IPS-18a (cell line): ENCODE data around the gene TMPRSS4.

Source experiments
- H3K27ac ChIP-seq: one replicate; pipeline ENCODE4 v1.5.1; 2013; ENCODE audit warnings: low read length
- H3K27me3 ChIP-seq: one replicate; pipeline ENCODE4 v1.6.1; 2013; ENCODE audit warnings: mild to moderate bottlenecking, low read length; ENCODE audit not compliant: control insufficient read depth, insufficient read depth
- H3K36me3 ChIP-seq: one replicate; pipeline ENCODE4 v1.6.1; 2013; ENCODE audit warnings: low read depth, low read length; ENCODE audit not compliant: control insufficient read depth
- H3K4me1 ChIP-seq: one replicate; pipeline ENCODE4 v1.6.1; 2013; ENCODE audit warnings: low read depth, low read length; ENCODE audit not compliant: control insufficient read depth
- H3K4me3 ChIP-seq: one replicate; pipeline ENCODE4 v1.5.1; 2013; ENCODE audit warnings: low read length
- H3K9ac ChIP-seq: one replicate; pipeline ENCODE4 v1.6.1; 2013; ENCODE audit warnings: mild to moderate bottlenecking, low read length, moderate library complexity
- H3K9me3 ChIP-seq: one replicate; pipeline ENCODE4 v1.6.1; 2013; ENCODE audit warnings: low read depth, low read length; ENCODE audit not compliant: control insufficient read depth

The TMPRSS4 gene

DNA sequence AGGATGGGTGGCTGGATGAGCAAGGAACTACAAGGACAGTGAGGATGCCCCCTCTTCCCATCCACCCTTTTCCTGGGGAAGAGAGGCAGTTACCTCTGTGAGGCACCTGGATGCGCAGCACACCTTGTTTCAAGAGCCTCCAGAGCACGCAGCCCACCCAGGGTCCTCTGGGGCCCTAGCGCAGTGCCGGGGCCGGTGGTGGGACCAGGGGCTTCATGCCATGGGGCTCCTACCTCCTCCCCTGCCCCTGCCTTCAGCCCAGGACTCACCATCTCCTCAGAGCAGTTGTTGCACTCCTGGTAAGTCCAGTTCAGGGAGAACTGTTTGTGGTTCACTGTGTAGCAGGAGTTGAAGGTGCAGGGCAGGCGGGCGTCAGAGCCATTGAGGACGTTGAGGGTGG lies 91.4 kb downstream of the TMPRSS4 start:
- Histone ChIP-seq H3K9ac (no peak overlapping the region), H3K27me3 (peaks cover 64% of the 10 kb centered on the region), H3K4me3 (no peak overlapping the region), H3K9me3 (no peaks in the 10 kb centered on the region), H3K36me3 (no peaks in the 10 kb centered on the region), H3K4me1 (peaks cover 9% of the 10 kb centered on the region), H3K27ac (no peak overlapping the region)

GRCh38 chr11:118168751-118169150 lies 91.9 kb downstream of the TMPRSS4 start:
- Histone ChIP-seq H3K27ac (no peak overlapping the region), H3K9ac (no peak overlapping the region), H3K4me3 (no peak overlapping the region), H3K9me3 (no peaks in the 10 kb centered on the region), H3K27me3 (peaks cover 68% of the 10 kb centered on the region), H3K36me3 (no peaks in the 10 kb centered on the region), H3K4me1 (peaks cover 9% of the 10 kb centered on the region)

DNA sequence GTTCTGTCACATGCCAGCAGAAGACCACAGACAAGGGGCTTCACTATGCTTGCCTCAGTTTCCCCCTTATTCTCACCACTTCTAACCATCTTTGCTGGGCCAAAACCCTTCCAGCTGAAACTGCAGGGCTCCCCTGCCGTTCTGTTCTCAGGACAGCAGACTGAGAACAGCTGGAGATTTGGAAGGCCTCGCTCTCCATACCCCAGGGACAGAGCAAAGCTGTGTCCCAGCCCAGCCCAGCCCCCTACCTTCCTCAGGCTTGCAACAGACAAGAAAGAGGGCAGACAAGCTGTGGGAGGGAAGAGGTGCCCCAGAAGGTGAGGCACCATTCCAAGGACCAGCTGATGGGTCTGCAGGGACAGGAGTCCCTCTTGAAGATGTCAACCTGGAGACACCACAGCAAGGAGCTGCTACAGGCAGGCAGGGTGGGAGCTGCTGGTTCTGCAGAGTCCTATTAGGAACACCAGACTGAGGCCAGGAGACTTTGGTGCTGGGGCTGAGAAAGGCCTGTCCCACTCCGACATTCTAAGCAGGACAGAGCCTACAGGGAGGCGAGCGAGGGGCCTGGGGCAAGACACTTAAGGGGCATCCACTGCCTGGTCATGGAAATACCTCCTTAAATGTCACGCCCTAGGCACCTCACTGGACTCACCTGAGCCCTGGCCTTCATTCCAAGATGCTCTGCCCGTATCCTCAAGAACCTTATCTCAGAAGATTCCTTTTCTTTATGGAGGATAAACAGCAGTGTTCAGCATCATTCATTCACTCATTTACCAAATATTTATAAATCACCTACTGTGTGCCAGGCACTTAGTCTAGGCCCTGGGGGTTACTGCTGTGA lies 92.6 kb downstream of the TMPRSS4 start:
- Histone ChIP-seq H3K9me3 (no peaks in the 10 kb centered on the region), H3K36me3 (no peaks in the 10 kb centered on the region), H3K9ac (no peak overlapping the region), H3K27ac (no peak overlapping the region), H3K4me3 (no peak overlapping the region), H3K27me3 (peaks cover 75% of the 10 kb centered on the region), H3K4me1 (peaks cover 9% of the 10 kb centered on the region)

GRCh38 chr11:118170231-118170630 lies 93.4 kb downstream of the TMPRSS4 start:
- Histone ChIP-seq H3K9ac (no peak overlapping the region), H3K9me3 (no peaks in the 10 kb centered on the region), H3K27me3 (peaks cover 82% of the 10 kb centered on the region), H3K36me3 (no peaks in the 10 kb centered on the region), H3K4me1 (peaks cover 16% of the 10 kb centered on the region), H3K4me3 (no peak overlapping the region), H3K27ac (no peak overlapping the region)

DNA sequence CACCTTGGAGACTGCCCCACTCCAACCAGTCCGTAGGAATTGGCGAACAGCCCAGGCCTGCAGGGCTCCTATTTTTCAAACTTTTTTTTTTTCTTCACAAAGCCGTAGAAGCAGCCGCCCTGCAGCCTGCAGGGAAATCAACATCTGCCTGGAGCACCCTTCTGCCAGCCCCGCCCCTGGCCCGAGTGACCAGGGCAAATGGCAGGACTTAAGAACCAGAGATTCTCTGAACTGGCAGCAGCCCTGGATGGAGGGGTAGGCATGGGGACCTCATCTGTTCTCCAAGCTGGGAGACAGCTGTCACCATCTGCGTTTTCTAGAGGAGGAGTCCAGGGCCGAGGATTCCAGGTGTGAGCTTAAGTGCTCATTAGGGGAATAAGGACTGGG lies 94.0 kb downstream of the TMPRSS4 start:
- H3K9ac ChIP-seq: no peak overlapping the region
- no peaks in the 10 kb centered on the region for H3K9me3 ChIP-seq
- H3K27ac ChIP-seq: no peak overlapping the region
- peaks cover 21% of the 10 kb centered on the region for H3K4me1 ChIP-seq
- peak overlapping the region; percentile 65 for H3K4me3 ChIP-seq
- H3K27me3 ChIP-seq: peaks cover 89% of the 10 kb centered on the region
- H3K36me3 ChIP-seq: no peaks in the 10 kb centered on the region
